Epithelial cell of esophagus (primary cell): Measurements from ENCODE around the gene LARP4B.
A peak's percentile ranks its signal among the peaks of the same experiment; 100 is the strongest.

Experiments
- DNase-seq: peaks from one replicate; pipeline ENCODE4 v3.0.0; 2010; ENCODE audit warnings: low read depth
- H3K4me3 ChIP-seq: 2 replicates; pipeline ENCODE4 v1.5.1; 2011; ENCODE audit warnings: mild to moderate bottlenecking, low read length, control low read depth
- CTCF ChIP-seq: IDR thresholded peaks from 2 replicates; pipeline ENCODE4 v1.5.1; 2011; ENCODE audit warnings: low read depth, mild to moderate bottlenecking, low read length, control low read depth, inconsistent platforms; ENCODE audit not compliant: insufficient read depth; ENCODE audit errors: missing control alignments

LARP4B gene

GRCh38 chr10:948347-948746, 16.8 kb upstream of the LARP4B start:
- DNase-seq = no peak
- no peak overlapping the region for H3K4me3 ChIP-seq
- no peak for TF ChIP-seq CTCF

- no peak for TF ChIP-seq CTCF
- DNase-seq = no peak
Observed at GRCh38 chr10:947881-948280, 16.4 kb upstream of the LARP4B start.

GRCh38 chr10:947051-947450, 15.5 kb upstream of the LARP4B start:
- DNase-seq = peak; percentile 65
- H3K4me3 ChIP-seq = no peak overlapping the region
- TF ChIP-seq CTCF = no peak

More at GRCh38 chr10:947881-948280, 16.4 kb upstream of the LARP4B start:
- H3K4me3 ChIP-seq = no peak overlapping the region

GRCh38 chr10:945778-946177, 14.3 kb upstream of the LARP4B start:
- no peak for TF ChIP-seq CTCF
- H3K4me3 ChIP-seq = no peak overlapping the region
- DNase-seq = no peak

GRCh38 chr10:944034-944831, 12.7 kb upstream of the LARP4B start:
- peak; percentile 63 for DNase-seq
- no peak overlapping the region for H3K4me3 ChIP-seq
- no peak for TF ChIP-seq CTCF

GRCh38 chr10:943334-944033, 12.0 kb upstream of the LARP4B start:
- DNase-seq = no peak

More at GRCh38 chr10:943334-944033, 12.0 kb upstream of the LARP4B start:
- H3K4me3 ChIP-seq = no peak overlapping the region
- no peak for TF ChIP-seq CTCF
